DMS153 treated with DMSO at 0.1 percent for 48 hours (cell line): ENCODE data around the gene C1GALT1.
"Not testable (repeated sequence)": the region's sequence is repeated elsewhere in the genome, so short reads cannot be mapped to it uniquely, and the experiment has no call there.

Experiments used
- DNase-seq: peaks from one replicate; lab custom pipeline; 2025; ENCODE audit not compliant: unreplicated experiment; lab: John Stamatoyannopoulos, UW

Gene C1GALT1

GRCh38 chr7:7182156-7183060 is at the start of gene C1GALT1:
Gene C1GALT1, plus strand, starts transcription at chr7:7182544. Its CDS starts 51,776 bp downstream, at chr7:7234320.
- peak; percentile 96 for DNase-seq

- DNase-seq: no peak
These were observed 48.3 kb upstream of the C1GALT1 start for GRCh38 chr7:7134046-7134445.

DNA sequence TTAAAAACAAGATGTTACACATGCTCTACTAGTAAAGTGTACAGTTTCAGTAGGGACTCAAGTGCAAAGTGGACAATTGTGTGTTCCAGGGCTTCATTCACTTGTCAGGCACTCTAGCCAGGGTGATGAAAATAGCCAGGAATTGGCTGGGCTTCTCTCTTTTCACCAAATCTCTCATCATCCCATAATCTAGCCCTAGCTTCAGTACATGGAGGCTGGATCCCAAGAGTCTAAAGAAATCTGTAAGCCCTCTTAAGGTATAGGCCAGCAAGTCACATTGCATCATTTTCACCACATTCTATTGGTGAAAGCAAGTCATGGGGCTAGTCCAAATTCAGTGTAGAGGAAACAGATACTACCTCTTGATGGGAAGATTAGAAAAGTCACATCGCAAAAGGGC is 47.3 kb upstream of the C1GALT1 start:
- no peak for DNase-seq

DNA sequence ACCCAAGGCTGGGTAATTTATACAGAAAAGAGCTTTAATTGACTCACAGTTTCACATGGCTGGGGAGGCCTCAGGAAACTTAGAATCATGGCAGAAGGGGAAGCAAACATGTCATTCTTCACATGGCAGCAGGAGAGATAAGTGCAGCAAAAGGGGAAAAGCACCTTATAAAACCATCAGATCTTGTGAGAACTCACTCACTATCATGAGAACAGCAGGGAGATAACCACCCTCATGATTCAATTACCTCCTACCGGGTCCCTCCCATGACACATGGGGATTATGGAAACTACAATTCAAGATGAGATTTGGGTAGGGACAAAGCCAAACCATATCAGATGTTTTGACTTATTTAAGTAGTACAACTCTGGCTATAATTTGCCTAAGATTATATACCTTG is 46.4 kb upstream of the C1GALT1 start:
- DNase-seq: not testable (repeated sequence)

DNA sequence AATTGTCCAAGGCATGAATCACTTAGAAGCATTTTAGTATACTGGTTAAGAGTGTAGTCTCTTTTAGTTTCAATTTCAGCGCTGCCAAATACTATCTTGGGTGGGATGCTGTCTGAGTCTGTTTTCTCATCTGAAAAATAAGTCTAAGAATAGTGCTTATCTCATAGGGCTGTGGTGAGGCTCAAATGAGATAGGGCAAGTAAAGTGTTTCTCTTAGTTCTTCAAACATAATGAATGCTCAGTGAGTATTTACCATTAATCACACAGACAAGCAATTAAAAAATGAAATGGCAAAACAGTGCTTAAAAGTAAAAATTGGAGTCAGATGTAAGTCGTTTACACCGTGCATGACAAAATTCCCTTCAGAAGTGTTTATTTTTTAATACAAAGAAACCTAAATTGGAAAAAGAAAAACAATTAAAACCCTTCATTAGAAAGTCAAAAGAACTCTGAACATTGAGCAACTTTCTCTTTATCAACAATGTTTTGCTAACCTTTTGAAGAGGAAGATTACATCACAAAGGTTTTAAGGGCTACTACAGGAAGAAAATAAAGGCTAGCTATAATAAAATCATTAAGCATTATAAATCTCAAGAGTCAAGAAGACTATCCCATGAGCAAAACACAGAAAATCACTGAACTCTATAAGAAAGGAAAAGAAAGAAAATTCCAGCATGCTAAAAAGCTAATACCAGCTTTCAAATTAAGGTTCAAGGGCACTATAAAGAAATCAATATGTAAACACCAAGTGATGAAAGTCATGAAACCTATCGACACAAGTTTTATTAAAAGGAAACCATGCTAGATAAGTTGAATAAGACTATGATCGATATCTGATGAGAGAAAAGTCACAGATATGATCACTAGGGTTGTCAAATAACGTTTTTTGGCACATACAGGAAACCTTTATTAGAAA is 45.6 kb upstream of the C1GALT1 start:
- no peak for DNase-seq

DNA sequence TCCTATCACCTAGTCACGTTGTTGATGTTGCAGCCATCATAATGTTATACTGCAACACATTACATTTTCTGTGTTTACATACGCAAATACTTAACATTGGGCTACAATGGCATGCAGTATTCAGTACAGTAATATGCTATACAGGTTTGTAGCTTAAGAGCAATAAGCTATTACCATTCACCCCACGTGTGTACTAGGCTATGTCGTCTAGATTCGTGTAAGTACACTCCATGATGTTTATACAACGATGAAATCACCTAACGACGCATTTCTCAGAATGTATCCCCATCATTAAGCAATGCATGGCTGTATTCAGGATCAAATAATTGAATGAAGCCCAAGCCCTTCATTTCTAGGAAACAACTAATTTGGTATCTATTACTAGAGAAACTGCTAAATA is 43.4 kb upstream of the C1GALT1 start:
- DNase-seq: peak; percentile 43

- DNase-seq: not testable (repeated sequence)
These were observed 38.9 kb upstream of the C1GALT1 start for GRCh38 chr7:7143404-7143803.

DNA sequence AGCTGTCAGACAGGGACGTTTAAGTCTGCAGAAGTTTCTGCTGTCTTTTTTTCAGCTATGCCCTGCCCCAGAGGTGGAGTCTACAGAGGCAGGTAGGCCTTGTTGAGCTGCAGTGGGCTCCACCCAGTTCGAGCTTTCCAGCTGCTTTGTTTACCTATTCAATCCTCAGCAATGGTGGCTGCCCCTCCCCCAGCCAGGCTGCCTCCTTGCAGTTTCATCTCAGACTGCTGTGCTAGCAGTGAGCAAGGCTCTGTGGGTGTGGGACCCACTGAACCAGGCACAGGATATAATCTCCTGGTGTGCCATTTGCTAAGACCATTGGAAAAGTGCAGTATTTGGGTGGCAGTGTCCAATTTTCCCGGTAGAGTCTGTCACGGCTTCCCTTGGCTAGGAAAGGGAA is 37.2 kb upstream of the C1GALT1 start:
- DNase-seq: not testable (repeated sequence)

DNA sequence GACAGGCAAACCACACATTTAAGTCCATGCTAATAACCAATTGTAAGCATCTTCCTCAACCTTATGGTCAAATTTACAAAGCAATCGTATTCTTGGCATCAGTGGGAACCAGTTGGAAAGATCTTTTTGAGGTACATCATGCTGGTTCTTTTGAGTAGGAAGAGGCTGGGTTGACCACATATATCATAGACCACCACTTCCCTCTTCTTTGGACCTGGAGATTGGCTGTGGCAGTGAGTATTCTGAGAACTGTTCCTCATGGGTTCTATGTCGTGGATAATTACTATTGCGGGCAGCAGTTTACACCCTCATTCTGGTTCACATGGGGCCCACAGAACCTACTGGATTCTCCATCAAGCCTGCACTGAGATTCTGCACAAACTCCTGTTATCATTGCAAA is 35.5 kb upstream of the C1GALT1 start:
- no peak for DNase-seq

DNA sequence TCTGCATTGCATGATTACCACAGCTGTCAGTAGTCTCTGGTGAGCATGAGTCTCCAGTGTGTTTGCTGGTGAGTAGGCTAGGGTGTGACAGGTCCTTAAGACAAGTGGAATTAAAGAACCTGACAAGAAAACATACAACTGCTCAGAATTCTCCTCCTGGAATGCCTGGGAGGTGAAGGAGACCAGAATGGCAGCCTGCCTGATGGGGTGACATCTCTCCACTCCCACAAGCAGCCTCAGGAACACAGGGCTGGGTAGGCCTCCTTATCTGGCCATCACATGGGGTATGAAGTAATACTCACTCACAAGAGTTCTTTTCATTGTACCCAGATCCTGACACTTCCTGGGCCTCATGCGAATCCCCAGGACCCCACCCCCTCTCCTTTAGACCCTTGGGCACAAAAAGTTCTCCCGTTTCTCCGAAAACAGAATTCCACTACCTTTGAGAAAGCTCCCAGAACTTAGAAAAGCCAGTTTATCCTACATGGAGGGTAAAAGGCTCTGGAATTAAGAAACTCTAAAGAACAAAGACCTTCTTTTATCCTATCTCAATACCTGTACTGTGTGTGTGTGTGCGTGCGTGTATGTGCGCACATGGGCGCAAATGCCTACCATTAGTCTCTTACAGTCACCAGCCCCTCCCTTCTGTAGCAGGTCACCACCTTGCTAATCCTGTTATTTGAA is 33.4 kb upstream of the C1GALT1 start:
- DNase-seq: no peak

DNA sequence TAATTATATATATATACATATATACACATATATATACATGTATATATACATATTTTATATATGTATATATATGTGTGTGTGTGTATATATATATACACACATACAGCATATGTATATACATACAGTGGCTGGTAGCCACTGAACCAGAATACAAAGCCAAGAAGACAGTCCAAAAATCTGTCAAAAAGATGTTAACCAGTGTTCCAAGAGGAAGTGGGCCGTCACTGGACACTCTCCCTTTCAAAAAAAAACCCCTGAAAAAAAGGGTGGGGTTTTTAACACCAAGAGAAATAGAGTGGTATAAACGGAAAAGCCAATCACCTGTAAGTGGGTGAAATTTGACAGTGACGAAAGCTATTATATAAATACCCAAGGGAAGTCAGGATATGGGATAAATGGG is 31.1 kb upstream of the C1GALT1 start:
- no peak for DNase-seq

DNA sequence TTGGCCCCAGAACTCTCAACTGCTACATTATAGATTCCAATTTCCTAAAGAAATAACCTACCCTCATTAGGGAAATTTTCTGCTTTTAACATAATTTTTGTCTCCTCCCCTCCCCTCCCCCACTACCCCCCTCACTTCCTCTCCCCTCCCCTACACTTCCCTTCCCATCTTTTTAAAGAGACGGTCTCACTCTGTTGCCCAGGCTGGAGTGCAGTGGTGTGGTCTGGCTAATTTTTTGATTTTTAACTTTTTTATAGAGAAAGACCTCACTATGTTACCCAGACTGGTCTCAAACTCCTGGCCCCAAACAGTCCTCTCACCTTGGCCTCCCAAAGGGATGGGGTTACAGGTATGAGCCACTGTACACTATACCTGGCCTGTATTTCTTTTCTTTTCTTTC is 30.5 kb upstream of the C1GALT1 start:
- no peak for DNase-seq

GRCh38 chr7:7152315-7152714 is 30.0 kb upstream of the C1GALT1 start:
- no peak for DNase-seq

DNA sequence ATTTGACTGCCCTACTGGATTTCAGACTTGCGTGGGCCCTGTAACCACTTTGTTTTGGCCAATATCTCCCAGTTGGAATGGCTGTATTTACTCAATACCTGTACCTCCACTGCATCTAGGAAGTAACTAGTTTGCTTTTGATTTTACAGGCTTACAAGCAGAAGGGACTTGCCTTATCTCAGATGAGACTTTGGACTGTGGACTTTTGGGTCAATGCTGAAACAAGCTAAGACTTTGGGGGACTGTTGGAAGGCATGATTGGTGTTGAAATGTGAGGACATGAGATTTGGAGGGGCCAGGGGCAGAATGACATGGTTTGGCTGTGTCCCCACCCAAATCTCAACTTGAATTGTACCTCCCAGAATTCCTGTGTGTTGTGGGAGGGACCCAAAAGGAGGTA is 28.0 kb upstream of the C1GALT1 start:
- not testable (repeated sequence) for DNase-seq

- no peak for DNase-seq
These were observed 25.7 kb upstream of the C1GALT1 start for GRCh38 chr7:7156663-7157062.

DNA sequence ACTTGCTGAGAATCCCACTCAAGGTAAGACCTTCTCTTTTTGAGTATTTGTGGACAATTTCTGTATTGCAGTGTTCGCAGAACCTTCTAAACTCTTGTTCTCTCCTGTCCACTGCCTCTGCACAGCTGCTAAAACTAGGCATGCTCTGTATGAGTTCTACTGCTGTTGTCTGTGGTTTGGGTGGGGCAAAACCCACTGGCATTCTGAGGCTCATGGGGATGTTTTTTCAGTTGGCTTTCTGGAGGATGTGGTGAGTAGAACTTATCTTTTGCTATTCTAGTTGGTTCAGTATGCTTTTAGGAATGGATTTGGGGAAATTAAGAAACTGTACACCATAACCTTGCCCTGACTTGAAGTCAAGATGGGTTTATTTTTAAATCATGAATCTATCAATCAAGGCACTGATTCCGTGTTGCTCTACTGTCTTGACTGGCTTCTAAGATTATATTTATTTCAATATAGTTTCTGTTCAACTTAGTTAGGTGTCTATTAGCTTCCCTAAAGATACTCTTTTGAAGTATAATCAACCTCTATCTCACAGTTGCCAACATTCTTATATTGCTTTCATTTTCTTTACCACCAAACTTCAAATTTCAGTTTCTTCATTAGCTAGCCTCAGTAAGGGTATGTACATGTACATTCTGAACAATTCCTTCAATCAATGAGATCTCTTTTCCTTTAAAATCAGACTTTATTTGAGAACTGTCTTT is 25.0 kb upstream of the C1GALT1 start:
- DNase-seq: no peak

DNA sequence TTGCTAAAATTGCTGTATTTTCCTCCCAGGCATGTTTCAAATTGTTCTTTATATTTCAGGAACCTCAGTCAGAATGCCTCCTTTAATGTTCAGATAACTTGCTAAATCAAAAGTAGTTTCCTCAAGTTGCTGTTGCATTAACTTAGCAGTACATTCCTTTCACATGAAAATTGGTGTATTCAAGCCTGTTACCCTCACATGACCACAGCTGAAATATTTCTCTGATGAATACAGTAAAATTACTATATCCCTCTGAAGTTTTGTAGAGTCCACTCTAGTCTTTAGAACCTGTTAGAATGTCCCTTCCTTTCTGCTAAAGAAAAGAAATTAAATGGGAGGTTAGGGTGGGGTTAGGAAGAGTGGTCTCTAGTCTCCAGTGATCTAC is 24.5 kb upstream of the C1GALT1 start:
- no peak for DNase-seq

DNA sequence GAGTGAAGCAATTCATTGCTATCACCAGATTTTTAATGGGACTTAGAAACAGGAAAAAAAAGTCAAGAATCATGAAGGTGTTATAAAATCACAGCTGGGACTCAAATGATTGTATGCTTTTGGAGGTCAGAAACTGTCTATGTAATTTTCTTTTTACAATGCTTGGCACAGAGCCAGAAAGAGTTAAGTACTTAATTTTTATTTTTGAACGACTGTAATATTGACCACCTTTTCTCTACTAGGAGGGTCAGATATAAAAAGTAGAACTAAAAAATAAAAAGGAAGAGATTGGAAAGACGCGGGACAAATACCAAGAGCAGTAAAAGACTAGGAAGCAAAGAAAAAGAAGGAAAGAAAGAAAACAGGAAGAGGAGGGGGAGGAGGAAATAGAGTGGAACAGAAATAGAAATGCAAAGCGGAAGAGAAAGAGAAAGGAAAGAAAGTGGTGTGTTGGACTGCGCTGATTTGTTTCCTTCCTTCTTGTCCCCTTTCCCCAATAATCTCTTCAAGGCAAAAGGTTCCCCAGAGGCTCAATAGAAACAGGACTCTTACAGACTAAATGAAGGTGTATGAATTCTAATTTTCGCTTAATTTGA is 23.2 kb upstream of the C1GALT1 start:
- DNase-seq: no peak

DNA sequence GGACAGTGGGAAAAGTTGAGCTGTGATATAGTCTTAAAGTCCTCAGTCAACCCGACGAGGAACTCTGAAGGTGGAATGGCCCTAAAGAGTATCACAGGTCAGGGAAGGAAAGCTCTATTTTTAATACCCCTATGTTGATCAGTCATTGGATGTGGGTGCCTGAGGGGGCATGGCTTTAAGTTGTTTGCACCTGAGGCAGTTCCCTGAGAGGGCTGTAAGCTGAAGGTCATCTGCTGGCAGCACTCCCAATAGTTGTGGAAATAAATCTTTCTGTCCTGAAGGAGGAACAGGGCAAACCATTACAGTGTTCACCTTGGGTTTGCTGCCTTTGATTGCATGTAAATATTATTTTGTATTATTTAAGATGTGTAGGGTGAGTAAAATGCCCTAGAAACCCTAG is 17.8 kb upstream of the C1GALT1 start:
- no peak for DNase-seq

DNA sequence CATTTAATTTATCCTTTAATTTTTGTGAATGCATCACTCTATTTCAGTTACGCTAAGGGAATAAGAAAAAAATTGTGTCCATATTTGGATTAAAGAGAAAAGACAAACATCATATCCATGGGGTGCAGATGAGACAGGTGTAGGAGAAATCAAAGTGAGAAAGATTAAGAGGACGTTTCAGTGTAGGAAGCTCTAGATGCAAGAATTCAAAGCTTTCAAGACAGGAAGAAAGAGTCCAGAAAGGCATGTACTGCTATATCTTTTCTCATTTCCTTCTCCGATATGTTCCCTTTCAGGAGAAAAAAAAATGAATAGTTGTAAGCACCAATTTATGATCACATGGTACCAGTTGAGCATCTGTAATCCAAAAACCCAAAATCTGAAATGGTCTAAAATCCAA is 17.0 kb upstream of the C1GALT1 start:
- no peak for DNase-seq
